ENCODE data around the gene CHRM1.

CHRM1 gene

GRCh38 chr11:62922189-62922589 is 1.0 kb upstream of the CHRM1 start:
- in situ Hi-C loops (cut with MboI; ENCODE audit: low pct_unique_long_range_greater_than_20kb, low sequenced_read_pairs, unreplicated experiment): no loop called here
- no peak for DNase-seq (ENCODE audit: low spot score)
- TF ChIP-seq CTCF (IDR thresholded peaks at IDR 0.05; ENCODE audit: extremely low read depth, insufficient read depth, missing control alignments): no peak

- in situ Hi-C loops (cut with MboI; ENCODE audit: low pct_unique_long_range_greater_than_20kb, low sequenced_read_pairs, unreplicated experiment): no loop called here
- no peak for DNase-seq (ENCODE audit: low spot score)
- no peak for TF ChIP-seq CTCF (IDR thresholded peaks at IDR 0.05; ENCODE audit: extremely low read depth, insufficient read depth, missing control alignments)
These were observed 518 bp upstream of the CHRM1 start for GRCh38 chr11:62921573-62922188.

GRCh38 chr11:62919898-62920640 is 1.1 kb downstream of the CHRM1 start:
- no peak for DNase-seq (ENCODE audit: low spot score)
- in situ Hi-C loops (cut with MboI; ENCODE audit: low pct_unique_long_range_greater_than_20kb, low sequenced_read_pairs, unreplicated experiment): no loop called here
- TF ChIP-seq CTCF (IDR thresholded peaks at IDR 0.05; ENCODE audit: extremely low read depth, insufficient read depth, missing control alignments): no peak

- in situ Hi-C loops (cut with MboI; ENCODE audit: low pct_unique_long_range_greater_than_20kb, low sequenced_read_pairs, unreplicated experiment): no loop called here
- DNase-seq (ENCODE audit: low spot score): no peak
- no peak for TF ChIP-seq CTCF (IDR thresholded peaks at IDR 0.05; ENCODE audit: extremely low read depth, insufficient read depth, missing control alignments)
These were observed 1.7 kb downstream of the CHRM1 start for GRCh38 chr11:62919476-62919875.

GRCh38 chr11:62918531-62918930 is 2.6 kb downstream of the CHRM1 start:
- DNase-seq (ENCODE audit: low spot score): no peak
- no peak for TF ChIP-seq CTCF (IDR thresholded peaks at IDR 0.05; ENCODE audit: extremely low read depth, insufficient read depth, missing control alignments)
- in situ Hi-C loops (cut with MboI; ENCODE audit: low pct_unique_long_range_greater_than_20kb, low sequenced_read_pairs, unreplicated experiment): no loop called here

GRCh38 chr11:62917906-62918502 is 3.2 kb downstream of the CHRM1 start:
- in situ Hi-C loops (cut with MboI; ENCODE audit: low pct_unique_long_range_greater_than_20kb, low sequenced_read_pairs, unreplicated experiment): no loop called here
- TF ChIP-seq CTCF (IDR thresholded peaks at IDR 0.05; ENCODE audit: extremely low read depth, insufficient read depth, missing control alignments): no peak
- no peak for DNase-seq (ENCODE audit: low spot score)
